GM19395 (cell line): ENCODE results near the gene CARD19.
A peak's percentile ranks its signal among the peaks of the same experiment; 100 is the strongest.

Experiments
- ATAC-seq: cut with Tn5 transposase; IDR thresholded peaks from one replicate; pipeline ENCODE4 v1.9.1; 2021; ENCODE audit warnings: mild to moderate bottlenecking, moderate library complexity; ENCODE audit not compliant: unreplicated experiment

The CARD19 gene

DNA sequence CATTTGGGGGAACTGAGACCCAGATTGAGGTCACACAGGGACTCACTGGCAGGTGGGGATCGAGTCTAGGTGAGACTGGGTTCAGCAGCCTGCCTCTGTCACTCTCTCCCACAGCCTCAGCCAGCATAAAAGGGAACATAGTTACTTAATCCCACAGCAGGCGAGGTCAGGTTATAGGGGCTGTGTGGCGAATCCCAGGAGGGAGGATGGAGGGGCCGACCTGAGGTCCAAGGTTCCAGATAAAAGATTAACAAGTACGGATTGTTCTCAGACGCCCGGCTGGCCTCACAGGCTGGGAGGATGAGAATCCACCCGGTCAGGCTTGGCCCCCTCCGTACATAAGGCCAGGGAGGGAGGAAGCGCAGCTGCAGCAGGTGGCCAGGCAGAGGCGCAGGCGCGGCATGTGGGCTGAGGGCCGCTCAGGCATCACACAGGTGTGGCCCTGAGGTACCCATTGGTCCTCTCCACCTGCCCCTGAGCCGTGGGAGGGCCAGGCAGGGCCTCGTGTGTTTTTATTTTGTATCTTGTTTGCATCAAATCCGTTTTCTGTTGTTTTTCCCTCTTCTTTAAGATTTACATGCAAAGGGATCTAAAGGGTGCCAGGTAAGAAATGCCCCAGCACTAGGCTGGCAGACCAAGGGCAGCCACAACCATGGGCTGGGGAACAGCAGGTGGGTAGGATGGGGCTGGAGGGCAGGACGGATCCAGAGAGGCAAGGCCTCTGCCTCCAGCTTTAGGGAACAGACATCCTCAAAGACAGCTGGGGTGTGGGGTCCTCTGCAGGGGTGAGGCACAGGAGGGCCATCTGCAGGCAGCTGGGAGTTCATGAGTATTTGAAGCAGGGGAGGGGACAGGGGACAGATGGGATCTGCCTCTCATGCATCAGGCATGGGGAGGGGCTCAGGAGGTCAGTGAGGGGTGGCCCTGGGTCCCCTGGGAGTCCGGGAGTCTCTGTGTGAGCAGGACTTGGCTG is 33.9 kb upstream of the CARD19 start:
- peak; percentile 39 for ATAC-seq

DNA sequence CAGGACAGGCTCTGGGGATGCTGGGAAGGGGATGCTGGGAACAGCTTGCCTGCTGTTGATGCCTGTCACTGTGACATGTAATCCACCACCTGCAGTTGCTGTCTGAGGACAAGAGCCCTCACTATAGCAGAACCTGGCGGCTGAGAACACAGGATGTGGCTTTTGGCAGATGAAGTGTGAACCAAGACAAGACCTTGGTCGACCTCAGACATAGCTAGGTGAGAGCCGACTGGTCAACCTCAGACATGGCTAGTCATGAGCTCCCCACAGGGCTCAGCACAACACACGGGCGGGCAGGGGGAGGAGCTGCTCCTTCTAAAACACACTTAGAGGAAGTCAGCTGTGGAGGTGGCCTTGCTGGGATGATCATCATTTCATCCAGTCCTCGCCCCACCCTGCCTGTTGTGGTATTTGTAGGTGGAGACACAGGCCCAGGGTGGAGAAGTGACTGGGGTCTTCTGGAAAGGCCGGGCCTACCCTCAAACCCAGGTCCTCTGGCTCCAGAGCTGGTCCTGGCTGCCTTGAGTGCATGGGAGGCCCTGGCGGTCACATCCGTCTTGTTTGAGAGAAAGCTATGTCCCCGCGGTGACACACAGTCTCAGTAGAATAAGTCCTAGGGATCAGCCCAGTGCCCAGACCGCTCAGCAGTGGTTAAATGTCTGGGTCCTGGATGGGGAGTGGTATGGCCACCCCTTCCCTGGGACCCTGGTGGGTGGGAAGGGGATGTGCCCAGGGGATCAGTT is 31.5 kb upstream of the CARD19 start:
- peak; percentile 89 for ATAC-seq

DNA sequence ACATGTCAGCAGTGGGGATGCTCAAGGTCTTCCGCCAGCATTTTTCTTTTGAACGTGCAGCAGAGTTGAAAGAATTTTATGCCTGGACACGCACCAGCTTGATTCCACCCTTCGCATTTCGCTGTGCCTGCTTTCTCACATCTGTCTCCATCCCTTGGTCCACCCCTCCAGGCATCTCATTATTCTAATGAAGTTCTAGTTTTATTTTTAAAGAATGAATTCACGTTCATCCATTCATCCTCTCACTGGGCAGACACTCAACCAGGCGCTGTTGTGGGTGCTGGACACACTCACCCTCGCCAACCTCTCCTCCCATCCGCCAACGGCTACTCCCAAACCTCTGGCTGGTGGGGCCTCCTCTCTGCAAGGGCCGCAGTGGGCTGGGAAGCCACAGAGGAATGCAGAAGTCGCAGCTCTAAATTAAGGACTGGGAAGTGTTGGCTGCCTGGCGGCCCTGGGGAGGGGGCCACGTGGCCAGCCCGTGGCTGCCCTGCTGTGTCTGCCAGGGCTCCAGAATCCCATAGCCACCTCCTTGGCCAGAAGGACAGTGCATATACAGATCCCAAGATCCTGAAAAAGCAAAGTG is 30.8 kb upstream of the CARD19 start:
- no peak for ATAC-seq

DNA sequence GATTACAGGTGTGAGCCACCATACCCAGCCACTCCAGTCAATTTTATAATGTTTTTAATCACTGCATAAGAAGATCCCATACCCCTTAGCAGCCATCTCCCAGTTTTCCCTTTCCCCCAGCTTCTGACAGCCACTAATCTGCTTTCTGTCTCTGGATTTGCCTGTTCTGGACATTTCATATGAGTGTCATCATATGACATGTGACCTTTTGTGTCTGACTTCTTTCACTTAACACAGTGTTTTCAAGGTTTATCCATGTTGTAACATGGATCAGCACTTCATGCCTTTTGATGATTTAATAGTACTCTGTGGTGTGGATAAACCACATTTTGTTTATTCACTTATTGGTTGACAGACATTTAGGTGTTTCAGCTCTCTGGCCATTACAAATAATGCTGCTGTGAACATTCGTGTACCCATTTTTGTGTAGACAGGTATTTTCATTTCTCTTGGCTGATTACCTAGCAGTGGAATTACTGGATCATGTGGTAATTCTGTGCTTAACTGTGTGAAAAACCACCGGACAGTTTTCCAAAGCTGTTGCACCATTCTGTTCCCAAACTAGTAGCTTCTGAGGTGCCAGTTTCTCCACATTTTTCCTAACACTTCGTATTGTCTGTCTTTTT is 28.9 kb upstream of the CARD19 start:
- no peak for ATAC-seq

DNA sequence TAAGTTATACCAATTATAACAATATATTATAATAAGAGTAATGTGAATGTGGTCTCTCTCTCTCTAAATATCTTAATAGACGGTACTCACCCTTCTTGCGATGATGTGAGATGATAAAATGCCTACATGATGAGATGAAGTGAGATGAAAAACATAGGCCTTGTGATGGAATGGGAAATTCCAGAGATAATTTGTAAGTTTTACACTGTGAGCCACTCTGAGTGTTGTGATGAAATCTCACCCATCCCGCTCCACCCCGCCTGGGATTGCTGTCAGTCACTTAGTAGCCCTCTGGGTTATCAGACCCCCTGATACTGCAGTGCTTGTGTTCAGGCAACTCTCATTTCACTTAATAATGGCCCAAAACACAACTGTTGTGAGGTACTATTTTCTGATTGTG is 27.1 kb upstream of the CARD19 start:
- ATAC-seq, result no peak

DNA sequence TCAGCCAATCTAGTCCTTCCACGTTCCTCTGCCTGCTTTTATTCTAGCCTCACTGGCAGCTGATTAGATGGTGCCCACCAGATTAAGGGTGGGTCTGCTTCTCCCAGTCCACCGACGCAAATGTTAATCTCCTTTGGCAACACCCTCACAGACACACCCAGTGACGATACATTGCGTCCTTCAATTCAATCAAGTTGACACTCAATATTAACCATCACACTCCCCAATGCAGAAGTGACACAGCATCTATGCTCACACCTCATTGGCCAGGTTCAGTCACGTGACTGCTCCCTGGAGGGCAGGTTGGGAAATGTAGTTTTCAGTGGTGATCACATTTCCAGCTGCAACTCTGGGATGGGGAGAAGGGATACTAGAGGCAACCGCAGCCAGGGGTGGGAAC is 24.6 kb upstream of the CARD19 start:
- ATAC-seq, result no peak

DNA sequence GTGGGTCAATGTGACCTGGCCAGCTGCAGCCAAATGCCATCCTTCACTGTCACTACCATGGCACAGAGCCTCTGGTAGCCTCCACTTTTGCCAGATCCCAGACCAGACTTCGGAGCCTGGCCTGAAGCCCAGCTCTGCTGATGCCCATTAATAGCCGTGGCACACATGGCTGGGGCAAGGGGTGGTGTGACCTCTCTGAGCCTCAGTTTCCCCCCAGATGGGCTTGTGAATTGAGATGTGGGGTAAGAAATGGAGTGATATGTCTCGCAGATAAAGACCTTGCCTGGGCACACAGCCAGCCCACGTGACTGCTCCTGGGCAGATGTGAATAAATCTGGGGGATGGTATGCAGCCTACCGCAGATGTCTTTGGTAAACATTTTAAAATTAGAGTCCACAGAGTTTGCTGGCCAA is 23.6 kb upstream of the CARD19 start:
- ATAC-seq, result no peak

DNA sequence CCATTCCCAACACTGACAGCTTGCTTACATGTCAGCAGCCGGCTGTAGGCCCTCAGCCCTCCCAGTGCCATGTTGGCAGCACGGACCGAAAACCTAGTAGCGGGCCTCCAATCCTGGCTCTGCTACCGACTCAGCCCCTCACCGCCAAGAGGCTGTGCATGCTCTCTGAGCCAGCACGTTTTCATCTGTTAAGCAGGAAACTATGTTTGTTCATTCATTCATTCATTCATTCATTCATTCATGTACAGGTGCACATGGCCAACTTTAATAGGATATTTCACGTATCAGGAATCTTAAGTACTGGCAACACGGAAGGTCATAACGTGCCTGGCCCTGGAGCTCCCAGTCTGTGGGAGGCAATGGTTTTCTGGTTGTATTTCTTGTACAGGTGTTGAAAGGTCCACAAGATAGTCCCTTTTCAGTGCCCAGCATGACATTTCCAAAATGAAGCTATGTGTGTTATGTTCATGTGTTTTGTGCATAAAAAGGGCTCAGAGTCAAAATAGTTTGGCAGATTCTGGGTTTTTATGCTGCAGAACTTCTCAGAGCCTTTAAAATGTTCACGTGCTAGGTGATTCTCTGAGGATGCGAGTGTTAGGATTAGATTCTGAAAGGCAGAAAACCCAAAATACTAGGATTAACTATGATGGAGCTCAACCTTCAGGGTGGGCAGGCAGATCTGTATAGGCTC is 19.8 kb upstream of the CARD19 start:
- ATAC-seq, result no peak

DNA sequence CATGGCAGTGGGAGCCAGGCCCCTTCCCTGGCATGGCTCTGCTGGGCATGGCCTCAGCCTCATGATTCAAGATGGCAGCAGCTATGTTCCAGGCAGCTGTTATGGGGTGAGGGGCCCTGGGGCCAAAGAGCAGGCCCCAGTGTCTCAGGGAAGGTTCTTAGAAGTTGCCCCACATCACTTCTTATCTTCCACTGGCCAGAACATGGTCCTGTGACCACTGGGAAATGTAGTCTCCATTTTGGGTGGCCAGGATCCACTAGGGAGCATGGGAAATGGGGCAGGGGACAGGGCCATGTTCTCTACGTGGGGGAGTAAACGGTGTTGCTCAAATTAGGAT is 19.3 kb upstream of the CARD19 start:
- ATAC-seq, result no peak

DNA sequence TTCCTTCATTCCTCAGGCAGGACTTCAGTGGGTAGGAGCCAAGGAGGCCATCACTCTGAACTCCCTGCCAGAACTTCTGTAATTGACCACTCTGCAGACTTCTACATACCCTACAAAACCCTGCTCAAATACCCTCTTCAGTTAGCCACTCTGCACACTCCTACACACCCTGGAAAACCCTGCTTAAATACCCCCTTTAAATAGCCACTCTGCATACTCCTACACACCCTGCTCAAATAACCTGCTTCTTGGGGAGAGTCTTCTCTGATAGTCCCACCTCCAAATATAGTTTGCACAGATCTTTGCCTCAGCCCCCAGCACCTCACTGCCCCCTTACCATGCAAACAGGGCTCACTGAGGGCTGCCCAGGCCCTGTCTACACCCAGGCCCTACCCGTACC is 18.6 kb upstream of the CARD19 start:
- ATAC-seq, result no peak

DNA sequence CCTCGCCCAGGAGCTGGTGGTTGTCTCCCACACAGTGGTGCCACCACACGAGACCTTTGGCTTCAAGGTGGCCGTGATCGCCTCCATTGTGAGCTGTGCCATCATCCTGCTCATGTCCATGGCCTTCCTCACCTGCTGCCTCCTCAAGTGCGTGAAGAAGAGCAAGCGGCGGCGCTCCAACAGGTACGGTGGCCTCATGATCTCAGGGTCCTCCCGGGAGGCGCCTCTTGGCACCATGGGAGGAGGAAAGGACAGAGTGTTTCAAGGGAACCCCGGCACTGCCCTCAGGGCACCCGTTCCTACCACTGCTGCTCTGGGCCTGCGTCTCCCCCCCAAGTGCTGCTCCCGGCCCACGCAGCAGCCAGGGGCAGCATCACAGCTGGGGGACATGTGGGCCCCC is 18.2 kb upstream of the CARD19 start:
- no peak for ATAC-seq

DNA sequence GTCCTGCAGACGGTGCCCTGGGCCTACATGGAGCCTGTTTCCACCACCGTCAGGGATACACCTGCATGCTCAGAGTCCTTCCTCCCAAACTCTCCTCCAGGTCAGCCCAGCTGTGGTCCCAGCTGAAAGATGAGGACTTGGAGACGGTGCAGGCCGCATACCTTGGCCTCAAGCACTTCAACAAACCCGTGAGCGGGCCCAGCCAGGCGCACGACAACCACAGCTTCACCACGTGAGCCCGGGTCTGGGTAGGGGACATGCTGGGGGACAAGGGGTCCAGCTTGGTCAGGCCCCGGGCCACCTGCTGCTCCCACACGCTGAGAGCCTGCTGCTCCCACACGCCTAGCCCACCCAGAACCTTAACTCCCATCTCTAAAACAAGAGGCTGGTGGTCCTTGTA is 16.6 kb upstream of the CARD19 start:
- ATAC-seq, result no peak

DNA sequence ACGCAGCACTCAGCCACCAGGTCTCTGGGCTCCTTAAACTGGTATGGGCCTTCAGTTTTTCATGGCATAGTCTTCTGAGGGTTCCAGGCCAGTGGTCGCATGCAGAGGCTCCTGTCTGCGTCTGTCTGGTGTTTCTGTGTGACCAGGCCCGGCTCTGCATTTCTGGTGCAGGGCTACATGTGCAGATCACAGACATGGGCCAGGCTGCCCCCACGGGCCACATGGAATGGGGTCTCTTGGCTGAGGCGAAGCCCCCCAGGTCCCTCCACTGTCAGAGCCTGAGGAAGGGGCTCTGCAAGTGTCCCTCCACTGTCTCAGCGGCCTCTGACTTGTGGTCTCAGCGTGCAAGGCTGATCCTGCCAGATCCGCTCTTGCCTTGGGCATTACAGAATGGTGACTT is 15.6 kb upstream of the CARD19 start:
- no peak for ATAC-seq

DNA sequence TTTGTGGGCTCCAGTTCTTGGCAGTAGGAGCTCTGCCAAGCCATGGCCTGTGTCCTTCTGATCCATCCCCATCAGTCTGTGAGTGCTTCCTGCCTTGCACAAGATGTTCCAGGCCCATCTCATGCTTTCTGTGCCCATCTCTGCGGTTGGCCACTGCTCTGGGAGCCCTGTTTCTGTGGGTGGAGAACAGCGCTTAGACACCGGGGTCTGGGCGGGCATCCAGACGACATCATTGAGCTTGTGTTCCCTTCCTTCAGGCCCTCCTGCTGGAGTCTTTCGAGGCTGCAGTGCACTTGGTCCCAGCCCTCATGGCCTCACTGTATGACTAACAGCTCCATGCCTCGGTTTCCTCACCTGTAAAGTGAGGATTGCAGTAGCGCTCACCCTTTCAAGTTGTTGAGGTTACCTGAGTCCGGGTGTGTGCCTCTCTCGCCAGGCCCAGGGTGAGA is 14.9 kb upstream of the CARD19 start:
- no peak for ATAC-seq

DNA sequence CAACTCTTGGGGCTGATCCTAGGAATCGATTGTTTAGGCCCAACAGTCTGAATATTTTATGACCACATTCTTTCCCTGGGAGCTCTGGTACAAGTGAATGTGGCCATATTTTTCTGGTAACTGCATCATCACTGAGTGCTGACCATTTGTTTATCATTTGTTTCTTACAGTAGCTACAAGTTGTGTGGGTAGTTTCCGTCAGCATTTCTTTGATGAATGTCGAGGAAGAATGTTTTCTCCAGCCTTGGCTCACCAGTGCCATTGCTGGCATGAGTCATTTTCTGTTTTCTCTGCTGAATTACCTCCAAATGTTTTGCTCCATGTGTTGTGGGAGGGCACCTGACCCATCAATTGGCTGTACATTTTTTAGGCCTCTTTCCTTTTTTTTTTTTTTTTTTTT is 14.1 kb upstream of the CARD19 start:
- ATAC-seq, result no peak

DNA sequence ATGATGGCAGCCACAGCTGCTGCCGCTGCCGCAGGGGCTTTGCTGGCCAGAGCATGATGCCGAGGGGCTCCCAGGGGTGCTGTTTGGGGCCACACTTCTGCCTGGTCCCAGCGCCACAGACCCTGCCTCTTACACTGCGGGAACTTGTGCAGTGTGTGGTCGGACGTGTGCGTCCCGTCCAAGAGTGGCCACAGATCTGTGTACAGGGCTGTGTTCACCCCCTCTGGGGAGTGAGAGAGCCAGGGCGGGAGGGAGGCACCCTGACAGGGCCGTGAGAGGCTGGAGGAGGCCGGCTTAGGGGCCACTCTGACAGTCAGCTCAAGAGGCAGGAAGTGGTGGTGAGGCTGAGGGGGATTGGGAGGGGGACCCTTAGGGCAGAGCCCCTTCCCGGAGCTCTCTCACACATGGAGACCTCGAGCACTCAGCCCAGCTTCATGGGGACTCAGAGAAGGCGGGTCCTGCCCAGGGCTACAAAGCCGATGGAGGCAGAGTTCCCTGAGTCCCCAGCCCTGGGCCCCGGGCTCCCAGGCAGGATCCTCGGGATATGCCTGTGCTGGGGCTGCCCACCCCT is 13.1 kb upstream of the CARD19 start:
- ATAC-seq, result no peak

DNA sequence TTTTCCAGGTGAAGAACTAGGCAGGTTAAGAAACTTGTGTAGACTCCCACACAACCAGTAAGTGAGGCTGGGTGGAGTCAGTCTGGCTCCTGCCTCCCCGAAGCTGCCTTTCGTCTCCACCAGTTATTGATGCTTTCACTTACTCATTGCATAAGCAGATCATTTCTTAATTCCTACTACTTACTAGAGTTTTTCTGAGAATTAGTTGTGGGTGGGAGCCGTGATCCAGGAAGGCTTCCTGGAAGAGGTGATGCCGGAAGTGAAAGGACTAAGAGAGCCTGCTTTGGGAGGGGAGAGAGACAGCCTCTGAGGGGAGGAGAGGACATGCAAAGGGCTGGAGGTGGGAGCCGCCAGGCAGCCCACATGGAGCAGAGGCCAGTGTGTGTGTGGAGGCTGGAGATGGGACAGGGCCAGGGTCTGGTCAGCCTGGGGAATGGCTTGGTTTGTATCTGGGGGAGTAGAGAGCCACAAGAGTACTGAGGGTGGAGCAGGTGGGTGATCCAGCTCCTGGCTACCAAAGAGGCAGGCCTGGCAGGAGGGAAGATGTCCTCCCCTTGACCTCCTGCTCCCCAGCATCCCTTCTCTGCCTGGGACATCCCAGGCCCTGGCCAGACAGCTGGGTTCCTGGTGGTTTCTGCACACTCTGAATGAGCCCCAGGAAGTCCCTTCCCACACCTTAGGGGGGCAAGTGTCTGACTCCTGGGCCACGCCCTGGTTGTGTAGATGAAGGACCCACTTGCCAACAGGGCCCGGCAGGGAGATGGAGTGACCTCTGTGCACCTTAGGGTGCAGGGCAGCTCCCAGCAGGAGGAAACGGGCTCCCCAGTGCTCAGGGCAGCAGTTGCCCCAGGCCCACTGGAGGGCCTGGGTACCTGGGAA is 12.2 kb upstream of the CARD19 start:
- no peak for ATAC-seq

DNA sequence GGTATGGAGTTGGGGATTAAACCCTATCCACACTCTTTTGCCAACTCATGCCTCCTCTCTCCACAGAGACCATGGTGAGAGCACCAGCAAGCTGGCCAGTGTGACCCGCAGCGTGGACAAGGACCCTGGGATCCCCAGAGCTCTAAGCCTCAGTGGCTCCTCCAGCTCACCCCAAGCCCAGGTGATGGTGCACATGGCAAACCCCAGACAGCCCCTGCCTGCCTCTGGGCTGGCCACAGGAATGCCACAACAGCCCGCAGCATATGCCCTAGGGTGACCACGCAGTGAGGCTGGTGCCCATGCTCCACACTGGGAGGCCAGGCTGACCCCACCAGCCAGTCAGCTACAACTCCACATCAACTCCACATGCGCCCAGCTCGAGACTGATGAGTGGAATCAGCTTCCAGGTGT is 11.5 kb upstream of the CARD19 start:
- no peak for ATAC-seq

DNA sequence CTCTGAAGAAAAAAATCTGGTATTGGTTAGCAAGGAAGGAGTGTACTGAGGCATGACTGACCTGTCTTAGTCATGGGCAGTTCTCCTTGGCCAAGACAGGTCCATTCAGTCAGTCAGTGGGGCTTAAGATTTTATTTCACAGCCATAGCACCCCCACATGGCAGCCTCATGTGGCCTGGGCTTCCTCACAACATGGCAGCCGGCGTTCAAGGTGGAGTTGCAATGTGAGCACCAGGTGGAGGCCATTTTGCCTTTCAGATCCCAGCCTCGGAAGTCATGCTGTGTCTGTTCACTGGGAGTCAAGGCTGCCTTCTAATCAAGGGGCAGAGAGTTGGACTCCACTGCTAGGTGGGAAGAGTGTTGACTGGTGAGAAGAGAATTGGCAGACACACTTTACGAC is 10.3 kb upstream of the CARD19 start:
- no peak for ATAC-seq
